GM21737 (cell line): Measurements from ENCODE around the gene TMEM214.
"Not testable (repeated sequence)": the region's sequence is repeated elsewhere in the genome, so short reads cannot be mapped to it uniquely, and the experiment has no call there.

Experiments
- ATAC-seq: cut with Tn5 transposase; IDR thresholded peaks from one replicate; pipeline ENCODE4 v1.9.1; 2021; ENCODE audit warnings: mild to moderate bottlenecking, moderate library complexity; ENCODE audit not compliant: unreplicated experiment

Gene TMEM214

GRCh38 chr2:27065128-27065527 lies 32.4 kb downstream of the TMEM214 start:
- no peak for ATAC-seq

DNA sequence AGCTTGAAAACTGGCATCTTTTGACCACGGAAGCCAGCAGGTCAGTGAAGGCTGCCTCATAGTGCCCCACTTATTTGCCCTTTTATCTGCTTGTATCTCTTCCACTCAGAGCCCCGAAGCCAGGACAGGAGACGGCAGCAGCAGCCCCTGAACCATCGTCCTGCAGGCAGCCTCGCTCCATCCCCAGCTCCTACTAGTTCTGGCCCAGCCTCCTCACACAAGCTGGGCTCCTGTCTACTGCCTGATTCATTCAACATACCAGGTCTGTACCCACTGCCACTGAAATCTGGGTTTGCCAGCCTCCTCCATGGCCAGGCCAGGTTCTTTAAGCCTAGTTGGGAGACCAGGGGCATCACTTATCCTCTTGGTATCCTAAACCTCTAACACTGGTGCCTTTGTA lies 34.6 kb downstream of the TMEM214 start:
- ATAC-seq: no peak

DNA sequence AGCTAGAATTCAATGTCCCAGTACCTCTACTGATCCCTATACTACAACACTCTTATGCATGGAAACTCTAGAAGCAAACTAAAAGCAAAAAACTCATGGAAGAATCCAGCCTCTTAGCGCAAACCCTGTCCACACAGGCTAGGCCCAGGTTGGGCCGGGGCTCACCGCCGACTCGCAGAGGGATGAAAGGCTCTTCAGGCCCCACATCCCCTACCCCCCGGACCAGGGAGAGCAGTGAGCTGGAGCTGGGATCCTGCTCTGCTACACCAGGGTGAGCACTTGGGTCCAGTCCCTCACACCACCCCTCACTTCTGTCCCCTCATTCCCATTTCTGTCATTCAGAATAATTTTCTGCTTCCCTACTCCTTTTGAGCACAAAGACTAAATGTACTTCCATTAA lies 36.7 kb downstream of the TMEM214 start:
- ATAC-seq: no peak

DNA sequence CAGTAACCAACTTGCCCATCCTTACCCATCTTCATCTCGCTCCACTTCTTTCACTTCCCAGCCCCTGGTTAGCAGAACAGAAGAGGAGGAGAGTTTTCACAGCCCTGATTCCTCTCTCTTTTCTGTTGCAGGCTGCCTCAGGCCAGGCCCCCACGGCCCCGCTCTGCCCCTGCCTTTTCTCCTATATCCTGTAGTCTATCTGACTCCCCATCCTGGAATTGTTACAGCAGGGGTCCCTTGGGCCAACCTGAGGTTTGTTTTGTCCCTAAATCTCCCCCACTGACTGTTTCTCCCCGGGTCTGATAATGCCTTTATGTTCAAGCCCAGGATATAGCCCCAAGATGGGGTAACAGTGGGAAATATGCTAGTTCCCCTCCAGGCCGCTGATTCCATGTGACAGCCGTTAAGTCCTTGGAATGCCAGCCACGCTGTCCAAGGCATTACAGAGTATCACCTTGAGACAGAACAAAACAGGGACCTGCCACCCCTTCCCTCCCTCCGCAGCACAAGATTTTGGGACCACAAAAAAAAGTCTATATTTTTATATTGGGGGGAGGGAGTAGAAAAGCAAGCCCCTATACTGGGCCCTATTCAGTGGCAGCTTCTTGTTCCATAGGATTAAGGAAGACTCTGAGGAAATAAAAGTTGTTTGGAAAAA lies 37.3 kb downstream of the TMEM214 start:
- no peak for ATAC-seq

GRCh38 chr2:27070653-27071276 lies 38.0 kb downstream of the TMEM214 start:
- ATAC-seq: no peak

- peak; percentile 83 for ATAC-seq
These were observed 38.7 kb downstream of the TMEM214 start, which contains the start of gene OST4 for GRCh38 chr2:27071277-27071989. Gene OST4 (minus strand): TSS chr2:27071654.

- ATAC-seq: peak; percentile 3
These were observed 39.4 kb downstream of the TMEM214 start for GRCh38 chr2:27071990-27072830.

DNA sequence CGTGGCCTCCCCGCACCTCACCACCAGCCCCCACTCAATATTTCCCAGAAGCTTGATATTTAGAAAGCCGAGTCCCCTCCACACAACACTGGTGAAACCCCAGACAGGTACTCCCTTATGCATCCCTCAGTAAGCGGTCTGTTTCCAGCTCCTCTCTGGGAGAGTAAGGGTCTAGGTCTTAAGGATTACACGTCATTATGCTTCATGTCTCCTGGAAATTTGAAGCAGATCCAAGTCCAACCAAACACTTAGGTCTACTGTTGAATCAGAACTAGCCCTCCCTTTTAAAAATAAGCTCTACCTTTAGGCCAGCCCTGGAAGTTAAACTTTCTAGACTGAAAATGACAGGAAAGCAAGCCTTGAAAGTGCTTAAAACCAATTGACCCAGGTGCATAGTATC lies 40.2 kb downstream of the TMEM214 start:
- no peak for ATAC-seq

- no peak for ATAC-seq
These were observed 41.0 kb downstream of the TMEM214 start for GRCh38 chr2:27073782-27074181.

GRCh38 chr2:27074738-27075565 lies 42.2 kb downstream of the TMEM214 start:
- no peak for ATAC-seq

DNA sequence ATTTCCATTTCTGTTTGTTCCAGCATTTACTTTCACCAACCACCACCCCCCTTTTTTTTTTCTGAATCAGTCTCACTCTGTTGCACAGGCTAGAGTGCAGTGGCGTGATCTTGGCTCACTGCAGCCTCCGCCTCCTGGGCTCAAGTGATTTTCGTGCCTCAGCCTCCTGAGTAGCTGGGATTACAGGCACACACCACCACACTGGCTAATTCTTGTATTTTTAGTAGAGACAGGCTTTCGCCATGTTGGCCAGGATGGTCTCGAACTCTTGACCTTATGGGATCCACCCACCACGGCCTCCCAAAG lies 42.8 kb downstream of the TMEM214 start:
- not testable (repeated sequence) for ATAC-seq

GRCh38 chr2:27076323-27076722 lies 43.6 kb downstream of the TMEM214 start:
- ATAC-seq: no peak

GRCh38 chr2:27077231-27077630 lies 44.5 kb downstream of the TMEM214 start:
- no peak for ATAC-seq

DNA sequence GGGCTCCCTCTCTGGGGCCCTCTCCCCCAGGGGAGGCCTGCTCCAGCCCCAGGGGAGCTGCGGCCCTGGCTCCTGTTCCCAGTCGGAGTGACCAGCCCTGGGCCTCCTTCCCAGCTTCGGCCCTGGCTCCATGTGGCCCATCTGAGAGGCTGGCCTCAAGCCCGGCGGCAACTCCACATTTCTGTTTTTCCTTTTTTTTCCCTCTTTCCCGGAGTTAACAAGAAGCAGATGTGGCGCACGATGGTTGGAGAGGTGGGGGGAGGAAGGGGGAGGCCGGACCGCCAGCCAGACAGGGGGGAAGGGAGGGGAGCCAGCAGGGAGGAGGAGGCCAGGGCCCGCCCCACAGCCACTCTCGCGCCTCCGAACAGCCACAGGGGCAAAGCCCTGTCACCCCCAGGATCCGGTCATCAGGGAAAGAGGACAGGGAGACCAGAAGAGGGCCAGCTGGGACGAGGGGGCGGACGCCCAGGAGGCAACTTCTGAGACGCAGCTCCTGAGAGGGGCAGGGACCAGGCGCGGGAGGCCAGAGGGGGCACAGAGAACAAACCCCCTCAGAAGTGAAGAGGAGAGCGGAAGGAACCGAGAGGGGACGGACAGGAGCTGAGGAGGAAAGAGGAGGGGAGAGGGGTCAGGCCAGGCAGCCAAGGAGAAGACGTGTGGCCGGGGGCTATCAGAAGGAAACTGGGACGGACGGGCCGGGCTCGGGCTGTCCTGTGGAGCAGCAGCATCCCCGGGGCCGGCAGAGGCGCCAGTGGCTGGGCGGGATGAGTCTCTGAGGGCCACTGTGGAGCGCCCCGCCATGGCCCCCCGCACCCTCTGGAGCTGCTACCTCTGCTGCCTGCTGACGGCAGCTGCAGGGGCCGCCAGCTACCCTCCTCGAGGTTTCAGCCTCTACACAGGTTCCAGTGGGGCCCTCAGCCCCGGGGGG lies 45.8 kb downstream of the TMEM214 start, which contains the start of gene EMILIN1:
Gene EMILIN1, plus strand, starts transcription at position 349 of the 928 bp plus-strand sequence. Its CDS starts 451 bp downstream, at position 800.
- no peak for ATAC-seq

DNA sequence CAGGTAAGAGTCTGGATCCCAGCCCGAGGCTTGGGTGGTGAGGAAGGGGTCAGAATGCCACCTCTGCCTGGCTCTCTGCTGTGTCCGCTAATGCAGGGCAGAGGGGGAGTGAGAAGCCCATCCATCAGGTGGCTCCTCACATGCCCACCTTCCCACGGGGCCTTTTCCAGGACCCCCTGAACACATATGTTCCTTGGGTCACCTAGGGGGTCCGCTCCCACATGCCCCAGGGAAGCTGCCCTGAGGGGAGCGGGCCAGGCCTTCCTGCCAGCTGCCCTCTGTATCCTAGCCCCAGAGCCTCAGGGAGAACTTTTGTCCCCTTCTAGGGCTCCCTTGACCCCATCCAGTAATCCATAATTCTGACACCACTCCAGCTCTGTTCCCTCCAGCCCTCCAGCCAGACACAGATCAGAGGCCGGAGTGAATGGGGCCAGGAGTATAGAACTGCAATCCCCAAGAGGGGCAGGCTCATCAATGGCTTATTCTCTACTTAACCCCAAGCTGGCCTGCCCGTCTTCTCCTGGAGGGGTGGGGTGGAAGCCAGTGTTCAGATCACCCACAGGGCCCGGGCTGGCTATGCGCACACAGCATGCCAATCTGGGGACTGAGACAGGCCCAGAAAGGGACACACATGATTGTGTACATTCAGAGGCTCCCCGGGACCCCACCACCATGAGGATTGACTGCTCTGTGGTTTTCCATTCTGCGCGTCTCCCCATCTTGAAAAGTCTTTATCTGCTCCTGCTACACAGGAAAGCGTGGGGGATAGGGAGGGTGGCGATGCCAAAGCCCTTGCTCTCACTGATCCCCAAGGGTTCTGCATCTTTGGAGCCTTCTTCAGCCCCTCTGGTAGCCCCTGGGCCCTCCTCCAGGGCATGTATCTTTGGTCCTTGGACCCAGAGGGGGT lies 46.7 kb downstream of the TMEM214 start:
- no peak for ATAC-seq

DNA sequence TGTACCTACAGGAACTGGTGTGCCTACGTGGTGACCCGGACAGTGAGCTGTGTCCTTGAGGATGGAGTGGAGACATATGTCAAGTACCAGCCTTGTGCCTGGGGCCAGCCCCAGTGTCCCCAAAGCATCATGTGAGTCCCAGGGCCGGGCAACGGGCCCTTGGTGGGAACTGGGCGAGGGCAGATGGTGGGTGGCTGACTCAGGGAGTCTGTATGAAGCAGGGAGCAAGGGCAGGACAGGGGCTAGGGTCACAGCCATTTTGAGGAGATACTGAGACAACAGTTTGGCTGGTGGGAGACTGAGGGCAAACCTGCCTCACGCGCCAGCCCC lies 47.3 kb downstream of the TMEM214 start:
- ATAC-seq: no peak

DNA sequence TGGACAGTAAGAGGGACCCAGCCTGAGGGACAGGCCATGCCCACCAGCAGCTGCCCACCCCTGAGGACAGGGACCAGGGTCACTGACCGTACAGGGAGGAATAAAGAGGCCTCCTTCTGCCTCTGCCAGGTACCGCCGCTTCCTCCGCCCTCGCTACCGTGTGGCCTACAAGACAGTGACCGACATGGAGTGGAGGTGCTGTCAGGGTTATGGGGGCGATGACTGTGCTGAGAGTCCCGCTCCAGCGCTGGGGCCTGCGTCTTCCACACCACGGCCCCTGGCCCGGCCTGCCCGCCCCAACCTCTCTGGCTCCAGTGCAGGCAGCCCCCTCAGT lies 47.8 kb downstream of the TMEM214 start:
- ATAC-seq: no peak

GRCh38 chr2:27081984-27082772 lies 49.4 kb downstream of the TMEM214 start:
- ATAC-seq: no peak
